ENCODE results near the gene USP17L12. TPM values are rescaled to one million over a fixed set of nuclear protein-coding genes. Genes with fewer than 3 reads are reported as not detected.
"Not testable (repeated sequence)": the region's sequence is repeated elsewhere in the genome, so short reads cannot be mapped to it uniquely, and the experiment has no call there.

Gene USP17L12
- polyA plus RNA-seq (2011; rRNA removed) (not detected in 2 replicates), polyA minus RNA-seq (2011; rRNA and poly(A)+ RNA removed) (not detected in 2 replicates)

- DNase-seq (ENCODE audit: low read depth, low spot score); H3K27ac ChIP-seq (ENCODE audit: low read depth, low read length); H3K9me3 ChIP-seq (ENCODE audit: control insufficient read depth, insufficient read depth, low read length); H3K4me3 ChIP-seq (ENCODE audit: low read depth, low read length); CTCF ChIA-PET; H3K27me3 ChIP-seq (ENCODE audit: control insufficient read depth, insufficient read depth, low read length); POLR2A ChIA-PET: not testable (repeated sequence)
These were observed at the start of gene USP17L12 for GRCh38 chr4:9219852-9220251. Gene USP17L12, plus strand, starts transcription at chr4:9220152. Its CDS starts 0 bp downstream, at chr4:9220152.

- H3K27ac ChIP-seq (ENCODE audit: low read depth, low read length); DNase-seq (ENCODE audit: low read depth, low spot score); H3K27me3 ChIP-seq (ENCODE audit: control insufficient read depth, insufficient read depth, low read length); H3K9me3 ChIP-seq (ENCODE audit: control insufficient read depth, insufficient read depth, low read length); H3K4me3 ChIP-seq (ENCODE audit: low read depth, low read length); POLR2A ChIA-PET; CTCF ChIA-PET: not testable (repeated sequence)
These were observed 9.6 kb upstream of the USP17L12 start, which contains the start of gene USP17L10 for GRCh38 chr4:9210357-9210756. Gene USP17L10, plus strand, starts transcription at chr4:9210657. Its CDS starts 0 bp downstream, at chr4:9210657.

- H3K27me3 ChIP-seq (ENCODE audit: control insufficient read depth, insufficient read depth, low read length); H3K27ac ChIP-seq (ENCODE audit: low read depth, low read length); H3K9me3 ChIP-seq (ENCODE audit: control insufficient read depth, insufficient read depth, low read length); DNase-seq (ENCODE audit: low read depth, low spot score); POLR2A ChIA-PET; H3K4me3 ChIP-seq (ENCODE audit: low read depth, low read length); CTCF ChIA-PET: not testable (repeated sequence)
These were observed 5.3 kb upstream of the USP17L12 start for GRCh38 chr4:9214701-9215100.

- H3K4me3 ChIP-seq (ENCODE audit: low read depth, low read length); DNase-seq (ENCODE audit: low read depth, low spot score); H3K9me3 ChIP-seq (ENCODE audit: control insufficient read depth, insufficient read depth, low read length); H3K27ac ChIP-seq (ENCODE audit: low read depth, low read length); POLR2A ChIA-PET; H3K27me3 ChIP-seq (ENCODE audit: control insufficient read depth, insufficient read depth, low read length); CTCF ChIA-PET: not testable (repeated sequence)
These were observed 4.8 kb upstream of the USP17L12 start, which contains the start of gene USP17L11 for GRCh38 chr4:9215105-9215504. Gene USP17L11, plus strand, starts transcription at chr4:9215405. Its CDS starts 0 bp downstream, at chr4:9215405.

- POLR2A ChIA-PET, CTCF ChIA-PET: not testable (repeated sequence)
These were observed 4.6 kb downstream of the USP17L12 start, which contains the start of gene USP17L13 for GRCh38 chr4:9224596-9224995. Gene USP17L13, plus strand, starts transcription at chr4:9224896. Its CDS starts 0 bp downstream, at chr4:9224896.

GRCh38 chr4:9230249-9230648 is 10.3 kb downstream of the USP17L12 start:
- DNase-seq (ENCODE audit: low read depth, low spot score); POLR2A ChIA-PET; CTCF ChIA-PET; H3K27ac ChIP-seq (ENCODE audit: low read depth, low read length); H3K4me3 ChIP-seq (ENCODE audit: low read depth, low read length); H3K27me3 ChIP-seq (ENCODE audit: control insufficient read depth, insufficient read depth, low read length); H3K9me3 ChIP-seq (ENCODE audit: control insufficient read depth, insufficient read depth, low read length): not testable (repeated sequence)

More at GRCh38 chr4:9224596-9224995, 4.6 kb downstream of the USP17L12 start, which contains the start of gene USP17L13:
- not testable (repeated sequence) for H3K9me3 ChIP-seq (ENCODE audit: control insufficient read depth, insufficient read depth, low read length); H3K27ac ChIP-seq (ENCODE audit: low read depth, low read length); H3K4me3 ChIP-seq (ENCODE audit: low read depth, low read length); H3K27me3 ChIP-seq (ENCODE audit: control insufficient read depth, insufficient read depth, low read length); DNase-seq (ENCODE audit: low read depth, low spot score)

- H3K27ac ChIP-seq (ENCODE audit: low read depth, low read length); DNase-seq (ENCODE audit: low read depth, low spot score); POLR2A ChIA-PET: not testable (repeated sequence)
These were observed 14.1 kb downstream of the USP17L12 start, which contains the start of gene USP17L15 for GRCh38 chr4:9234085-9234484. Gene USP17L15, plus strand, starts transcription at chr4:9234385. Its CDS starts 0 bp downstream, at chr4:9234385.

GRCh38 chr4:9238461-9238860 is 18.5 kb downstream of the USP17L12 start:
- CTCF ChIA-PET; H3K27ac ChIP-seq (ENCODE audit: low read depth, low read length); POLR2A ChIA-PET; DNase-seq (ENCODE audit: low read depth, low spot score); H3K27me3 ChIP-seq (ENCODE audit: control insufficient read depth, insufficient read depth, low read length); H3K9me3 ChIP-seq (ENCODE audit: control insufficient read depth, insufficient read depth, low read length); H3K4me3 ChIP-seq (ENCODE audit: low read depth, low read length): not testable (repeated sequence)

More at GRCh38 chr4:9234085-9234484, 14.1 kb downstream of the USP17L12 start, which contains the start of gene USP17L15:
- H3K4me3 ChIP-seq (ENCODE audit: low read depth, low read length); H3K27me3 ChIP-seq (ENCODE audit: control insufficient read depth, insufficient read depth, low read length); CTCF ChIA-PET; H3K9me3 ChIP-seq (ENCODE audit: control insufficient read depth, insufficient read depth, low read length): not testable (repeated sequence)

GRCh38 chr4:9243579-9243978 is 23.6 kb downstream of the USP17L12 start, which contains the start of gene USP17L17:
Gene USP17L17, plus strand, starts transcription at chr4:9243879. Its CDS starts 0 bp downstream, at chr4:9243879.
- POLR2A ChIA-PET; H3K9me3 ChIP-seq (ENCODE audit: control insufficient read depth, insufficient read depth, low read length); H3K27ac ChIP-seq (ENCODE audit: low read depth, low read length); CTCF ChIA-PET; H3K4me3 ChIP-seq (ENCODE audit: low read depth, low read length); H3K27me3 ChIP-seq (ENCODE audit: control insufficient read depth, insufficient read depth, low read length); DNase-seq (ENCODE audit: low read depth, low spot score): not testable (repeated sequence)

- H3K4me3 ChIP-seq (ENCODE audit: low read depth, low read length); POLR2A ChIA-PET; H3K27me3 ChIP-seq (ENCODE audit: control insufficient read depth, insufficient read depth, low read length); H3K9me3 ChIP-seq (ENCODE audit: control insufficient read depth, insufficient read depth, low read length); DNase-seq (ENCODE audit: low read depth, low spot score); H3K27ac ChIP-seq (ENCODE audit: low read depth, low read length); CTCF ChIA-PET: not testable (repeated sequence)
These were observed 28.2 kb downstream of the USP17L12 start, which contains the start of gene USP17L18 for GRCh38 chr4:9247953-9248680. Gene USP17L18, plus strand, starts transcription at chr4:9248630. Its CDS starts 0 bp downstream, at chr4:9248630.

- DNase-seq (ENCODE audit: low read depth, low spot score); POLR2A ChIA-PET; H3K27ac ChIP-seq (ENCODE audit: low read depth, low read length); H3K27me3 ChIP-seq (ENCODE audit: control insufficient read depth, insufficient read depth, low read length); H3K4me3 ChIP-seq (ENCODE audit: low read depth, low read length); H3K9me3 ChIP-seq (ENCODE audit: control insufficient read depth, insufficient read depth, low read length); CTCF ChIA-PET: not testable (repeated sequence)
These were observed 33.1 kb downstream of the USP17L12 start, which contains the start of gene USP17L19 for GRCh38 chr4:9253078-9253477. Gene USP17L19, plus strand, starts transcription at chr4:9253378. Its CDS starts 0 bp downstream, at chr4:9253378.

- POLR2A ChIA-PET; H3K4me3 ChIP-seq (ENCODE audit: low read depth, low read length); H3K27ac ChIP-seq (ENCODE audit: low read depth, low read length); CTCF ChIA-PET; H3K27me3 ChIP-seq (ENCODE audit: control insufficient read depth, insufficient read depth, low read length); DNase-seq (ENCODE audit: low read depth, low spot score); H3K9me3 ChIP-seq (ENCODE audit: control insufficient read depth, insufficient read depth, low read length): not testable (repeated sequence)
These were observed 37.9 kb downstream of the USP17L12 start, which contains the start of gene USP17L20 for GRCh38 chr4:9257824-9258223. Gene USP17L20, plus strand, starts transcription at chr4:9258124. Its CDS starts 0 bp downstream, at chr4:9258124.

Data from AG04450 (cell line).